ENCODE results near the gene GSK3B. TPM values are rescaled to one million over a fixed set of nuclear protein-coding genes. Genes with fewer than 3 reads are reported as not detected.

Gene GSK3B
- total and polyA plus RNA-seq, 2 donors (not counting 3 experiments of a cell fraction or from before 2014, with no cell fraction given), result 22.1 to 50.1 TPM

GRCh38 chr3:120113128-120114116 is 19.2 kb upstream of the GSK3B start:
- ChIA-PET POLR2A (interaction anchor here (1.1 kb wide), 1 partner anchor 18 kb away, joined by 3 read pairs; no protein-coding TSS in a partner anchor), CTCF (no interaction called here)
- H3K9me3 ChIP-seq (replicated peaks; ENCODE audit: control insufficient read depth, insufficient read depth, low read length), result no peaks in the 10 kb centered on the region
- DNase-seq (ENCODE audit: low read depth, low spot score), result no peak
- dilution Hi-C loops (cut with MboI; ENCODE audit: extremely low pct_ligation_motif_present, low sequenced_read_pairs) (no loop called here), intact Hi-C loops (cut with micrococcal nuclease) (no loop called here)
- no peaks in the 10 kb centered on the region for H3K27me3 ChIP-seq (ENCODE audit: control insufficient read depth in 2 of 2, insufficient read depth in 2 of 2, low read length in 2 of 2)
- no peak for FAIRE-seq
- no peak overlapping the region for H3K4me2 ChIP-seq (ENCODE audit: insufficient read depth, low read length)
- no peak overlapping the region for H3K4me3 ChIP-seq (replicated peaks in 1 of 3; ENCODE audit: insufficient read depth in 1 of 3, low read depth in 1 of 3, low read length in 3 of 3)
- H3K79me2 ChIP-seq (ENCODE audit: control insufficient read depth, insufficient read depth, low read length), result no peaks in the 10 kb centered on the region
- H2AFZ ChIP-seq (ENCODE audit: low read depth, low read length), result peak overlapping the region; percentile 37
- no peak overlapping the region for H3K27ac ChIP-seq (ENCODE audit: insufficient read depth, low read depth, low read length)
- no peaks in the 10 kb centered on the region for H3K36me3 ChIP-seq (ENCODE audit: control insufficient read depth in 2 of 2, extremely low read depth in 1 of 2, insufficient read depth in 2 of 2, low read length in 2 of 2)
- no TSS peak for BruUV-seq (replicated peaks)
- no peaks in the 10 kb centered on the region for H4K20me1 ChIP-seq (replicated peaks; ENCODE audit: control insufficient read depth, extremely low read depth, insufficient read depth, low read length)
- no peak overlapping the region for H3K9ac ChIP-seq (replicated peaks; ENCODE audit: extremely low read depth, insufficient read depth, low read length)
- no peaks in the 10 kb centered on the region for H3K9me1 ChIP-seq (replicated peaks; ENCODE audit: control insufficient read depth, extremely low read depth, insufficient read depth, low read length)
- H3K4me1 ChIP-seq (ENCODE audit: control insufficient read depth, extremely low read depth, insufficient read depth, low read length), result no peaks in the 10 kb centered on the region
- TF ChIP-seq POLR2A (IDR thresholded peaks at IDR 0.05; ENCODE audit: low read depth, low read length) (no peak), FOS (IDR thresholded peaks at IDR 0.05; ENCODE audit: borderline replicate concordance, insufficient read depth, low read length) (peak; percentile 76)

GRCh38 chr3:120111898-120112297 is 17.7 kb upstream of the GSK3B start:
- Histone ChIP-seq H3K27ac (ENCODE audit: insufficient read depth, low read depth, low read length) (no peak overlapping the region), H3K27me3 (ENCODE audit: control insufficient read depth in 2 of 2, insufficient read depth in 2 of 2, low read length in 2 of 2) (no peaks in the 10 kb centered on the region), H3K79me2 (ENCODE audit: control insufficient read depth, insufficient read depth, low read length) (no peaks in the 10 kb centered on the region), H3K9me1 (replicated peaks; ENCODE audit: control insufficient read depth, extremely low read depth, insufficient read depth, low read length) (no peaks in the 10 kb centered on the region), H2AFZ (ENCODE audit: low read depth, low read length) (no peak overlapping the region), H3K9ac (replicated peaks; ENCODE audit: extremely low read depth, insufficient read depth, low read length) (no peak overlapping the region), H3K9me3 (replicated peaks; ENCODE audit: control insufficient read depth, insufficient read depth, low read length) (no peaks in the 10 kb centered on the region), H3K4me2 (ENCODE audit: insufficient read depth, low read length) (no peak overlapping the region), H3K4me3 (replicated peaks in 1 of 3; ENCODE audit: insufficient read depth in 1 of 3, low read depth in 1 of 3, low read length in 3 of 3) (no peak overlapping the region), H3K36me3 (ENCODE audit: control insufficient read depth in 2 of 2, extremely low read depth in 1 of 2, insufficient read depth in 2 of 2, low read length in 2 of 2) (no peaks in the 10 kb centered on the region), H3K4me1 (ENCODE audit: control insufficient read depth, extremely low read depth, insufficient read depth, low read length) (no peaks in the 10 kb centered on the region), H4K20me1 (replicated peaks; ENCODE audit: control insufficient read depth, extremely low read depth, insufficient read depth, low read length) (no peaks in the 10 kb centered on the region)
- FAIRE-seq (no peak), DNase-seq (ENCODE audit: low read depth, low spot score) (no peak)
- intact Hi-C loops (cut with micrococcal nuclease) (no loop called here), dilution Hi-C loops (cut with MboI; ENCODE audit: extremely low pct_ligation_motif_present, low sequenced_read_pairs) (no loop called here)
- TF ChIP-seq MAX (IDR thresholded peaks at IDR 0.05; ENCODE audit: insufficient read depth, insufficient read length) (no peak), GATA2 (IDR thresholded peaks at IDR 0.05; ENCODE audit: insufficient read depth, insufficient read length, low read depth, low read length) (no peak), POLR2AphosphoS5 (IDR thresholded peaks at IDR 0.05; ENCODE audit: insufficient read depth, low read depth, low read length) (no peak), FOS (IDR thresholded peaks at IDR 0.05; ENCODE audit: borderline replicate concordance, insufficient read depth, low read length) (no peak), EZH2 (IDR thresholded peaks at IDR 0.05; ENCODE audit: borderline replicate concordance, low read depth, low read length, severe bottlenecking) (no peak), POLR2A (IDR thresholded peaks at IDR 0.05; ENCODE audit: low read depth, low read length) (no peak)
- no TSS peak for BruUV-seq (replicated peaks)
- ChIA-PET CTCF (no interaction called here), POLR2A (no interaction called here)
